GM21619 (cell line): ENCODE data around the gene GPATCH2.
A peak's percentile ranks its signal among the peaks of the same experiment; 100 is the strongest.
"Not testable (repeated sequence)": the region's sequence is repeated elsewhere in the genome, so short reads cannot be mapped to it uniquely, and the experiment has no call there.

Experiments used
- ATAC-seq: cut with Tn5 transposase; IDR thresholded peaks from one replicate; pipeline ENCODE4 v1.9.1; 2021; ENCODE audit not compliant: unreplicated experiment

GPATCH2 gene

DNA sequence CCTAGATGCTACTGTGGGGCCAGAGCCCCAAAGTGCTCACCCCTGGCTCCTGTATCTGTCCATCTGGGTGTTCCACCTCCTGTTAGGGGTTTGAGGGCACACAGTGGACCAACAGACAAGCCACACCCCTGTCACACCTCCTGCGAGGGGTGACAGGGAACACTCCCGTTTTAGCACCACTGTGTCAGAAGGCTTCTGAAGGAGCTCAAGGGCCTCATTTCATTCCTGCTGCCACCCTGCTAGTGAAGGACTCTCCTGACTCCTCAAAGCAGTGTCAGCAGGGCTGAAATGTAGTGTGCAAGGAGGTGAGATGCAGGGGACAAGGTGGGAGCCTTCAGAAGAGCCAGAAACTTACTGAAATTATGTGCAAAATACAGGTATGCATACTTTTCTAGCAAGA lies 174.6 kb downstream of the GPATCH2 start:
- no peak for ATAC-seq

- no peak for ATAC-seq
Observed at GRCh38 chr1:217453816-217454215, 177.1 kb downstream of the GPATCH2 start.

GRCh38 chr1:217449370-217449769 lies 181.5 kb downstream of the GPATCH2 start:
- ATAC-seq: no peak

- no peak for ATAC-seq
Observed at GRCh38 chr1:217443845-217444244, 187.0 kb downstream of the GPATCH2 start.

- no peak for ATAC-seq
Observed at GRCh38 chr1:217437376-217437775, 193.5 kb downstream of the GPATCH2 start.

DNA sequence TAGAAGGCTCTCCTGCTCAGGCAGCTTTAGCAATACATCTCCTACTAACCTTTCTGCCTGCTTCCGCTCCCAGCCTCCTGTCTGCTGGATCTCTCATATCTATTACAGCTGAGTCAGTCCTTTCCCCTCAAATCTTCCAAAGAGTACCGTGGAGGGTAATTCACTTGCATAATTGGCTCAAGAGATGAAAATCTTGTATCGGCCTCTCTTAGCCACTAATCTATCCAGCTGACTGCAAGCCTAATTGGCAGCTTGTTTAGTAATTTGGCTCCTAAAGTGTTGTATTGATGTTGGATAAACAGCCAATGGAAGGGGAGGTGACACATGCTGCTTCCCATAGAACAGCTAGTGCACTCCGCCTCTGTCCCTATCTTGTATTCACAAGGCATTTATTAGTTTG lies 195.7 kb downstream of the GPATCH2 start:
- ATAC-seq: no peak

- ATAC-seq: no peak
Observed at GRCh38 chr1:217433664-217434063, 197.2 kb downstream of the GPATCH2 start.

DNA sequence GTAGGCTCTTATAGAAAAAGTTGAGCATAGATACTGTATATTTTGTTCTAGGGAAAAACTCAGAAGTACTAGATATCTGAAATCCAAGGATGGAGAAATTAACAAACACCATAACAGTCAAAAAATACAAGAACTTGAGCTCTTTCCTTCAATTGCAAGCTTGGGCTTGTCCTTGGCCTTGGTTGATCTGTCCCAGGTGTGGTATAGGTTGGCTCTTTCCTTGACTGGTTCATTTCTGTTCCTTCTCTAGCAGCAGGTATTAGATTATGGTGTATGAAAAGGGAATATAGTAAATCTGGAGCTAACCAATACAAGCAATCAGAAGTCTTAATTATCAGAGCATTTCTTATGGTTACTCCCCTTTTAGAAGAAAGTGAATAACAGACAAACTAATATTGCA lies 198.6 kb downstream of the GPATCH2 start:
- no peak for ATAC-seq

- no peak for ATAC-seq
Observed at GRCh38 chr1:217431395-217431794, 199.5 kb downstream of the GPATCH2 start.

DNA sequence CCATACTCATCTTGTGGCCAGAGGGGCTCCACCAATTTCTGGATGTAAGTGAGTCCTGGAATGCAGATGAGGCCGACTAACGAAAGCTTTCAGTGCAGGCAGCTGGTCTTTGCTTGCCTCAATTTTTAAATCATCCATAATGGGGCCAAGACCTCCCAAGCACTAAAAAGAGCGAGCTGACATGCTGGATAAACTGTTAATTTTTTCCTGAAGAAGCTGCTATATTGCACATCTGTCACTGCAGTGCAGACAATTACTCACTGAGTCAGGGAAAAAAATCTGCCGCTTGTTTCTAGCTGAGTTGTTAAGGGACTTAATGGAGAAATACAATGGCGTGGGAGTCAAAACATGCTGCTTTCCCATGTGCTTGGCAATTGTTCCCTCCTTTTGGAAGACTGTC lies 205.5 kb downstream of the GPATCH2 start:
- no peak for ATAC-seq

DNA sequence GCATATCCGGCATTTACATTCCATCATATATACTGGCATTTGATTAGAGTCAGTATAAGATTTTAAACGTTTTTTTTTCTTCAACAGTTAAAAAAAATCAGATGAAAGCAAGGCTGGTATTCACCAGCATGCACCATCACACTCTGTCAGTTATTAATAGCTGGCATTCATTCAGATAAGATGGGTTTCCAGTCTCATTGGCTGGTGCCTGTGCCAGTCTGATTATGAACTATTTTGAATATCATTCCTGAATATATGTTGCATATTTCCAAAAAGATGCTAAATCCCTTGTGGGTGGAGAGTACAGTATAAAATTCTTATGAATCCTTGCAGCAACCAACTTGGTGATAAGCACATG lies 211.7 kb downstream of the GPATCH2 start:
- ATAC-seq: no peak

GRCh38 chr1:217418269-217419193 lies 212.4 kb downstream of the GPATCH2 start:
- ATAC-seq: no peak

DNA sequence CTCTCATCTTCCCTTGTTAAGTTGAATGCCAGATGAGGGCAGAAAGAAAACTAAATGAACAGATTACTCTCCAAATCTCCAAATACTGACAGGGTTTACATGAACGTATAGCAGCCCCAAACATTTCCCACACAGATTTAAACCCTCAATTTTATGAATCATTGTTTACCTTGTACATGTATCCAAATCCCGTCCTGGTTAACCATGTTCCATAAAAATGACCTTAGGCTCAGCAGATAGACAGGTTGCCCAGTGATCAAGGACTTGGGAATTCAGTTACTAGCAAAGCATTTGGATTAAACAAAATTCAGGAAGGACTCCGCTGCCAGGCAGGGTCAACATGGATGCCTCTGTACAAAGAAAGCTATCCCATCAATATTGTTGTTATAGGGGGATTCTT lies 213.5 kb downstream of the GPATCH2 start:
- no peak for ATAC-seq

- no peak for ATAC-seq
Observed at GRCh38 chr1:217407534-217408001, 223.3 kb downstream of the GPATCH2 start.

GRCh38 chr1:217403026-217403720 lies 227.7 kb downstream of the GPATCH2 start:
- no peak for ATAC-seq

DNA sequence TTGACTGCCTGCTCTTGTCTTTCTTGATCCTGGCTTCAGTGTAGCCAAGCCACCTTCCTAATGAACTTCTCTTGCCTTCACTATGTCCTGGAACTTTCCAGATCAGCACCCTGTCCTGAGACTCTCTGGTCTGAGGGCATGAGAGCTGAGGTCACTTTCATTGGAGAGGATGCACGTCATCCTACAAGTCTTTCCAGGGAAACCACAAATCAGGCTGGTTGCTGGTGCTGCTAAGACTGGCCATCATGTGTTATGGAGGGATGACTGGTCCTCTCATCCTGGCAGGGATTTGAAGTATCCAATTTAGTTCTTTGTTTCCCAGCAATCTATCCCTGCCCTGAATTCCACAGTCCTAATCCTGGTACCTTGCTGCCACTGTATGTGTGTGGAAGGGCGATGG lies 228.6 kb downstream of the GPATCH2 start:
- no peak for ATAC-seq

- no peak for ATAC-seq
Observed at GRCh38 chr1:217393896-217394295, 237.0 kb downstream of the GPATCH2 start.

DNA sequence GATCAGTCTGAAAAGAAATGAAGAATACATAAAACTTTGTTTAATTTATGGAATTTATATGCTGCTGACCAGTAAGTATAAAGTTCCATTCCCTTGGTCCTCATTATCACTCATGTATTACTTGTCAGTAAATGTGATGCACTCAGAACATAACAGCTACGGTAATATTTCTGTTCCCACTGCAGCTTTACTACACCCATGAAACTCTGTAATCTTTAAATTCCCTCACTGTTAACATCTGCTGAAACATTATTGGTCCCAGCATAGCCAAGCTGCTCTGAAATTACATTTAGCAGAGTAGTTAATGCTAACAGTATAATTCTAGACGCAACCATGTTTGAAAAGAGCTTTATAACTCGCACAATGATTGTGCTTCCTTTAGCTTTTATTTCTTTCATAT lies 238.4 kb downstream of the GPATCH2 start:
- no peak for ATAC-seq

GRCh38 chr1:217389895-217390294 lies 241.0 kb downstream of the GPATCH2 start:
- ATAC-seq: peak; percentile 68

GRCh38 chr1:217388522-217389065 lies 242.3 kb downstream of the GPATCH2 start:
- no peak for ATAC-seq

GRCh38 chr1:217381773-217382172 lies 249.1 kb downstream of the GPATCH2 start:
- not testable (repeated sequence) for ATAC-seq

- ATAC-seq: not testable (repeated sequence)
Observed at GRCh38 chr1:217379804-217380203, 251.1 kb downstream of the GPATCH2 start.
